Fibroblast of lung (primary cell): ENCODE results near the gene SFTA2.

Source experiments
- EZH2 ChIP-seq: IDR thresholded peaks from 2 replicates; pipeline ENCODE4 v1.5.1; 2012; ENCODE audit warnings: low read length, control low read depth, mild to moderate bottlenecking; ENCODE audit errors: missing control alignments
- TF ChIP-seq, protein P1 (sequence below), 2 donors: IDR thresholded peaks in 1 of 2; conservative IDR thresholded peaks in 1 of 2; 1 replicate in 1 of 2; 2 replicates in 1 of 2; pipeline ENCODE4 v1.5.1; 2011 to 2012; ENCODE audit warnings: low read length in 2 of 2, control low read depth in 1 of 2, inconsistent platforms in 1 of 2, low read depth in 1 of 2, mild to moderate bottlenecking in 1 of 2

DNA sequence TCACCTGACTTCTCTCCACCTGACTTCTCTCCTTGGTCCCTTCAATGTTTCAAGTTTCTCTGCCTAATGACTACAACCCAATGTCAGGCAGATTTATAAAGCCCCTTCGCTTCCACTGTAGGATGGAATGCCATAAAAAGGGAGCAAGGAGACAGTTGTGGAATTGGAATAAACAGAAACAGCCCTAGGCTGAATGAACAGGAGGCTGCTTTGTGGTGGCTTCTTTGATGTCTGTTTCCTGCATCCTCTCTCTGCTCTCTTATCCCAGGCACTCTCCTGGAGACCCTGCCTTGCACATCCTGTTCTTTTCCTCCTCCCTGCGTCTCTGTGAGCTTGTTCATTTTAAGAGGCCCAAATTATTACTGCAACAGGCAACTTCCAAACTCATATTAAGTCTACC is 25.7 kb upstream of the SFTA2 start:
- TF ChIP-seq, protein P1, sequence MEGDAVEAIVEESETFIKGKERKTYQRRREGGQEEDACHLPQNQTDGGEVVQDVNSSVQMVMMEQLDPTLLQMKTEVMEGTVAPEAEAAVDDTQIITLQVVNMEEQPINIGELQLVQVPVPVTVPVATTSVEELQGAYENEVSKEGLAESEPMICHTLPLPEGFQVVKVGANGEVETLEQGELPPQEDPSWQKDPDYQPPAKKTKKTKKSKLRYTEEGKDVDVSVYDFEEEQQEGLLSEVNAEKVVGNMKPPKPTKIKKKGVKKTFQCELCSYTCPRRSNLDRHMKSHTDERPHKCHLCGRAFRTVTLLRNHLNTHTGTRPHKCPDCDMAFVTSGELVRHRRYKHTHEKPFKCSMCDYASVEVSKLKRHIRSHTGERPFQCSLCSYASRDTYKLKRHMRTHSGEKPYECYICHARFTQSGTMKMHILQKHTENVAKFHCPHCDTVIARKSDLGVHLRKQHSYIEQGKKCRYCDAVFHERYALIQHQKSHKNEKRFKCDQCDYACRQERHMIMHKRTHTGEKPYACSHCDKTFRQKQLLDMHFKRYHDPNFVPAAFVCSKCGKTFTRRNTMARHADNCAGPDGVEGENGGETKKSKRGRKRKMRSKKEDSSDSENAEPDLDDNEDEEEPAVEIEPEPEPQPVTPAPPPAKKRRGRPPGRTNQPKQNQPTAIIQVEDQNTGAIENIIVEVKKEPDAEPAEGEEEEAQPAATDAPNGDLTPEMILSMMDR (conservative IDR thresholded peaks at IDR 0.05 in 1 of 2, IDR thresholded peaks at IDR 0.05 in 1 of 2; ENCODE audit: low read depth in 1 of 2, low read length in 2 of 2), result no peak
- TF ChIP-seq EZH2, result no peak
